ENCODE measurements around the gene ADNP2. TPM values are rescaled to one million over a fixed set of nuclear protein-coding genes. Genes with fewer than 3 reads are reported as not detected.

The ADNP2 gene
- total RNA-seq, 4 donors from 2014 or later, result 16.0 to 30.1 (median 22.3) TPM

- Histone ChIP-seq H3K9me3 (no peaks in the 10 kb centered on the region), H3K4me3 (no peak overlapping the region), H3K4me1 (peaks cover 0 to 19% (median 5%) of the 10 kb centered on the region in 4 donors), H3K27ac (no peak overlapping the region), H3K36me3 (peaks cover 0 to 3% (median 0%) of the 10 kb centered on the region in 4 donors), H3K27me3 (no peaks in the 10 kb centered on the region)
- TF ChIP-seq POLR2A (IDR thresholded peaks at IDR 0.05) (no peak), POLR2AphosphoS5 (IDR thresholded peaks at IDR 0.05) (no peak), CTCF (IDR thresholded peaks at IDR 0.05) (no peak), EP300 (IDR thresholded peaks at IDR 0.05; ENCODE audit: low read depth) (no peak)
- DNase-seq, result no peak
- in situ Hi-C loops (cut with MboI; ENCODE audit: low pct_ligation_motif_present in 1 of 4, low pct_unique_long_range_greater_than_20kb in 1 of 4, low sequenced_read_pairs in 3 of 4), result no loop called here
- WGBS, 2 donors (ENCODE audit: low coverage in 1 of 2), result 91 to 94% methylated on average over 9 of the region's 9 CpGs
- intact Hi-C loops (cut with DNase I; ENCODE audit: low total_unique reads), result no loop called here
Measured at GRCh38 chr18:80126797-80127196, 17.7 kb downstream of the ADNP2 start.

GRCh38 chr18:80127635-80128034, 18.6 kb downstream of the ADNP2 start:
- no peaks in the 10 kb centered on the region for H3K9me3 ChIP-seq
- 87 to 100% methylated on average over 1 of the region's 1 CpG for WGBS, 2 donors (ENCODE audit: low coverage in 1 of 2)
- in situ Hi-C loops (cut with MboI; ENCODE audit: low pct_ligation_motif_present in 1 of 4, low pct_unique_long_range_greater_than_20kb in 1 of 4, low sequenced_read_pairs in 3 of 4), result no loop called here
- peaks cover 0 to 3% (median 0%) of the 10 kb centered on the region in 4 donors for H3K36me3 ChIP-seq
- DNase-seq, result no peak
- H3K27ac ChIP-seq, result no peak overlapping the region
- peaks cover 0 to 19% (median 5%) of the 10 kb centered on the region in 4 donors for H3K4me1 ChIP-seq
- no peaks in the 10 kb centered on the region for H3K27me3 ChIP-seq
- intact Hi-C loops (cut with DNase I; ENCODE audit: low total_unique reads), result no loop called here
- TF ChIP-seq CTCF (IDR thresholded peaks at IDR 0.05) (no peak), POLR2A (IDR thresholded peaks at IDR 0.05) (no peak), POLR2AphosphoS5 (IDR thresholded peaks at IDR 0.05) (no peak), EP300 (IDR thresholded peaks at IDR 0.05; ENCODE audit: low read depth) (no peak)
- H3K4me3 ChIP-seq, result no peak overlapping the region

- WGBS, 2 donors (ENCODE audit: low coverage in 1 of 2), result 89 to 95% methylated on average over 7 of the region's 7 CpGs
- H3K27me3 ChIP-seq, result no peaks in the 10 kb centered on the region
- no peak for TF ChIP-seq POLR2AphosphoS5 (IDR thresholded peaks at IDR 0.05)
- TF ChIP-seq POLR2A (IDR thresholded peaks at IDR 0.05), result no peak
- no peak for TF ChIP-seq EP300 (IDR thresholded peaks at IDR 0.05; ENCODE audit: low read depth)
- TF ChIP-seq CTCF (IDR thresholded peaks at IDR 0.05), result no peak
- peaks cover 0 to 16% (median 7%) of the 10 kb centered on the region in 4 donors for H3K36me3 ChIP-seq
- peaks cover 0 to 1% (median 0%) of the 10 kb centered on the region in 4 donors for H3K4me1 ChIP-seq
- H3K9me3 ChIP-seq, result no peaks in the 10 kb centered on the region
- in situ Hi-C loops (cut with MboI; ENCODE audit: low pct_ligation_motif_present in 1 of 4, low pct_unique_long_range_greater_than_20kb in 1 of 4, low sequenced_read_pairs in 3 of 4), result no loop called here
- no peak overlapping the region for H3K4me3 ChIP-seq
- intact Hi-C loops (cut with DNase I; ENCODE audit: low total_unique reads), result no loop called here
- DNase-seq, result no peak
- no peak overlapping the region for H3K27ac ChIP-seq
Measured at GRCh38 chr18:80129672-80130367, 20.8 kb downstream of the ADNP2 start.

GRCh38 chr18:80130555-80130954, 21.5 kb downstream of the ADNP2 start:
- WGBS, 2 donors (ENCODE audit: low coverage in 1 of 2), result 84 to 95% methylated on average over 5 of the region's 5 CpGs
- Histone ChIP-seq H3K4me3 (no peak overlapping the region), H3K27me3 (no peaks in the 10 kb centered on the region), H3K36me3 (peaks cover 0 to 21% (median 10%) of the 10 kb centered on the region in 4 donors), H3K9me3 (no peaks in the 10 kb centered on the region), H3K27ac (no peak overlapping the region), H3K4me1 (no peaks in the 10 kb centered on the region)
- DNase-seq, result no peak
- intact Hi-C loops (cut with DNase I; ENCODE audit: low total_unique reads), result no loop called here
- in situ Hi-C loops (cut with MboI; ENCODE audit: low pct_ligation_motif_present in 1 of 4, low pct_unique_long_range_greater_than_20kb in 1 of 4, low sequenced_read_pairs in 3 of 4), result no loop called here
- TF ChIP-seq EP300 (IDR thresholded peaks at IDR 0.05; ENCODE audit: low read depth) (no peak), POLR2AphosphoS5 (IDR thresholded peaks at IDR 0.05) (no peak), POLR2A (IDR thresholded peaks at IDR 0.05) (no peak), CTCF (IDR thresholded peaks at IDR 0.05) (no peak)

Data from transverse colon (tissue), 4 donors.